HG02852 (cell line): ENCODE results near the gene MLNR.
A peak's percentile ranks its signal among the peaks of the same experiment; 100 is the strongest.

ENCODE experiments used
- ATAC-seq: cut with Tn5 transposase; IDR thresholded peaks from one replicate; pipeline ENCODE4 v1.9.1; 2021; ENCODE audit warnings: mild to moderate bottlenecking, moderate library complexity; ENCODE audit not compliant: unreplicated experiment

Gene MLNR, protein sequence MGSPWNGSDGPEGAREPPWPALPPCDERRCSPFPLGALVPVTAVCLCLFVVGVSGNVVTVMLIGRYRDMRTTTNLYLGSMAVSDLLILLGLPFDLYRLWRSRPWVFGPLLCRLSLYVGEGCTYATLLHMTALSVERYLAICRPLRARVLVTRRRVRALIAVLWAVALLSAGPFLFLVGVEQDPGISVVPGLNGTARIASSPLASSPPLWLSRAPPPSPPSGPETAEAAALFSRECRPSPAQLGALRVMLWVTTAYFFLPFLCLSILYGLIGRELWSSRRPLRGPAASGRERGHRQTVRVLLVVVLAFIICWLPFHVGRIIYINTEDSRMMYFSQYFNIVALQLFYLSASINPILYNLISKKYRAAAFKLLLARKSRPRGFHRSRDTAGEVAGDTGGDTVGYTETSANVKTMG

DNA sequence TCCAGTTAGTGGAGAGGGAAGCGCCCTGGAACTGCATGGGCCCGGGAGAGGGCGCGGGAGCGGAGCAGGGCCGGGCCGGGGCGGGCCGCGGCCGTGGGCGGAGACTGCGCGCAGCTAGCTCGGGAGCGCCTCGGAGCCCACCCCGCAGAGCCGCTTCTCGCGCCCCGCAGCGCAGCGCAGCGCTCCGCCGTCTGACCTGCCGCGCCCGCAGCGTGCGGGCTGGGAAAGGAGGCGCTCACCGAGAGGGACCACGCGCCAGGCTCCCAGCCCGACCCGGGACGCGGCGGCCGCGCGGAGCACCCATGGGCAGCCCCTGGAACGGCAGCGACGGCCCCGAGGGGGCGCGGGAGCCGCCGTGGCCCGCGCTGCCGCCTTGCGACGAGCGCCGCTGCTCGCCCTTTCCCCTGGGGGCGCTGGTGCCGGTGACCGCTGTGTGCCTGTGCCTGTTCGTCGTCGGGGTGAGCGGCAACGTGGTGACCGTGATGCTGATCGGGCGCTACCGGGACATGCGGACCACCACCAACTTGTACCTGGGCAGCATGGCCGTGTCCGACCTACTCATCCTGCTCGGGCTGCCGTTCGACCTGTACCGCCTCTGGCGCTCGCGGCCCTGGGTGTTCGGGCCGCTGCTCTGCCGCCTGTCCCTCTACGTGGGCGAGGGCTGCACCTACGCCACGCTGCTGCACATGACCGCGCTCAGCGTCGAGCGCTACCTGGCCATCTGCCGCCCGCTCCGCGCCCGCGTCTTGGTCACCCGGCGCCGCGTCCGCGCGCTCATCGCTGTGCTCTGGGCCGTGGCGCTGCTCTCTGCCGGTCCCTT, at the start of gene MLNR:
Gene MLNR, plus strand, starts transcription at position 303 of the 820 bp plus-strand sequence. Its CDS starts 0 bp downstream, at position 303.
- peak; percentile 57 for ATAC-seq

DNA sequence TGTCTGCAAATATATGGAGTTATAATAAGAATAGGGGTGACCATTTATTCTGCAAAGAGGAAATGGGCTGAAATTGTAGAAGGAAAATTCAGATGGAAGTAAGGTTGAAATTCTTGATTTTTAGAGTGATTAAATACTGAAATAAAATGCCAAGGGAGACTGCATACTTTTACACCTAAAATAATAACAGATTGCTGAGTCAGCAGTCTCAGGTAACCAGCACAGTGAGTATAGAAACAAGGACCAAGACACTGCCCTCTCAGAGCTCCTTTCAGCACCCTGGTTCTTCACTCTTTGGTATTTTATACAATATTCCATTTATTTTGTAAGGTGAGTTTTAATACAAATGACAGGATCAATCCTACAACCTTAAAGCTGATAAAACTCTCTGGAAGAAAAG, 48.8 kb upstream of the MLNR start:
- ATAC-seq: no peak

DNA sequence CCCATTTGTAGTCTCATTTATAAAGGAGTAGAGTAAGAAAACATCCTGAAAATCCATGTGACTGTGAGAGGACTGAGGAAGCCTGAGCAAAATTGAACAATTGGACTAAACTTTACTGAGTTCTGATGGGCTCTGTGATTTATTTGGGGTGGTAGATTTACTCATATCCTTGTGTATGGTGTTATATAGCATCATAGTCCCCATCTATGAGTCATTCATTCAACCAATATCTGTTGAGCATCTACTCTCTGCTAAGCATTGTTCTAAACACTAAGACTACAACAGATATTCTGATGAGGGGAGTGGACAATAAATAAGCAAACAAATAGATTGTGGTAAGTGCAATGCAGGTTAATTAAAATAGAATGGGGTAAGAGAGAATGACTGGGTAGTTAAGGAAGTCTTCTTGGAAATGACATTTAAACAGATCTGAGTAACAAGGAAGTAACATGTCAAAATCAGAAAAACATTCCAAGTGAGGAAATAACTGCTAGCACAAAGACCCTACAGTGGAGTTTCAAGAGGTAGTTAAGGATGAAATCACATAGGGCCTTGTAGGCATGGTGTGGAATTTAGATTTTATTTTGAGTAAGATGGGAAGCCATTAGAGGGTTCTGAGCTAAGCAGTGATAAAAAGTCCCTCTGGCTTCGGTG, 36.3 kb upstream of the MLNR start:
- no peak for ATAC-seq

DNA sequence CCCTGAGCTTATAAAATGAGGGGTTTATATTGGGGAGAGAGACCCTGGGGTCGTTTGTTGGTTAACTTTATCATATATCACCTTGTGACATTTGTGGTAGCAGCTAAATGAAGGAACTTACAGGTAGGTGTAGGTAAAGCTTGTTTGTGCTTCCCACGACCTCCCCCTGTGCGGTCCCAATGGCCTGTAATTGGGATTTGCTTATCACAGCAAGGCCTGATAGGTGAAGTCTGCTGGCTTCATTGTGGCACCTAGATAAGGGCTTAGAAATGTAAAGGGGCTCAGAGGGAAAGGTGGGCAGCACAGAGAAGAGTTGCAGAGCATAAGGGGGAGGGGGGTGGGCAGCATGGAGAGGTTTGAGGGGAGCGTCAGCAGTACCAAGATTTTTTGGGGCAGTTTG, 35.5 kb upstream of the MLNR start:
- ATAC-seq: no peak

DNA sequence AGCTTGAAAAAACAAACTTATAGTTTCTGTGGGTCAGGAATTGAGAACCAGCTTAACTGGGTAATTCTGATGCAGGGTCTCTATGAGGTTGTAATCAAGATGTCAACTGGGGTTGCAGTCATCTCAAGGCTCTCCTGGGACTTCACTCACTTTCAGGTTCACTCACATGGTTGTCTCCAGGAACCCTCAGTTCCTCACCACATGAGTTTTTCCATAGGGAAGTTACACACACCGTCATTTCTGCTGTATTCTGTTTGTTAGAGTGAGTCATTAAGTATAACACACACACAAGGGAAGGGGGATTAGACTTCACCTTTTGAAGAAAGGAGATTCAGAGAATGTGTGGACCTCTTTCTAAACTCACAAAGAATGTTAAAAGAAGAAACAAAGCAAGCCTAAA, 34.9 kb upstream of the MLNR start:
- peak; percentile 45 for ATAC-seq

DNA sequence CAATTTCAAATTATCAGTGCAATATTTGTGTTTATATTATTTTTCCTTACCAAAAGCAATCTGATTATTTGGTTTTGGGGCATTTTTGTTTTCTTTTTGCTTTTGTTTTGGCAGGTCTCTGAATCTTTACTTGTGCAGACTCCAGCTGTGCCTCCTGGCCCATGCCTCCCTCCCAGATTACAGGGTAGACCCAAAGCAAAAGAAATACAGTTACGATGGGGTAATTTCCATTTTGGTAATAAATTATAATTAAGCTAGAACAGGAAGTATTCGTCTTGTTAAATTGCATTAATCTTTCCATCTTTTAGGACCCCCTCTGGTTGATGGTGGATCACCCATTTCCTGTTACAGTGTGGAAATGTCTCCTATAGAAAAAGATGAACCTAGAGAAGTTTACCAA, 29.2 kb upstream of the MLNR start:
- no peak for ATAC-seq

DNA sequence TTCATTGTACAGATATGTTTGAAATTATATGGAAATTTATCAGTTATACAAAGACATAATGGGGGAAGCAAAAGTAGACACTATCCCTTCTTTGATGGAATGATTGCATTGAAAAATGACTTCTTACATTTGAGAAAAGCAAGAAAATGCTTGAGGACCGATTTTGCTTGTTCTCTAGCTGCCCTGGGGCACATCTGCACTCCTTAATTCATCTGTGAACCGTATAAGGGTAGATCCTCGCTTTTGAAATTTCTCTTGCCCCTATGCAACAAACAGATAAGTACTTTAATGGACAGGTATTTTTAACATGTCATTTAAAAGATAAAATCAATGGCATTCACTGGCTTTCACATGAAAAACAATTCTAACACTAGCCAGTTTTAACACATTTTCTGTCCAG, 13.5 kb upstream of the MLNR start:
- ATAC-seq: no peak

DNA sequence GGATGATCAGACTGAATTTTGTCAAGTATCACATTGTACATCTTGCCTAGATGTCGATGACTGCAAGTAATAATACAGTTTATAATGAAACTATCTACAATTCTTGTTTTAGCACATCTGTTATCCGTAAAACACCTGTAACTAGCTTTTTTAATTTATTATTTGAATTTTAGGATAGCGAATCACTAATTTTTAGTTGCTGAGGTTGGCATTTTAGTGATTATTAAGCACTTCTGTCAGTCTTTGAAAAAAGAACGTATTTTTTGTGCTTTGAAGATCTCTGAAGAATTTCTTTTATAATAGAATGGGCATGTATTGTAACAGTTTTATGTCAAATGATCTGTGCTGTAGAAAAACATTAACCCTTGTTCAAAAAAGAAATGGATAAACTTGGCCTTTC, 11.5 kb upstream of the MLNR start:
- no peak for ATAC-seq

DNA sequence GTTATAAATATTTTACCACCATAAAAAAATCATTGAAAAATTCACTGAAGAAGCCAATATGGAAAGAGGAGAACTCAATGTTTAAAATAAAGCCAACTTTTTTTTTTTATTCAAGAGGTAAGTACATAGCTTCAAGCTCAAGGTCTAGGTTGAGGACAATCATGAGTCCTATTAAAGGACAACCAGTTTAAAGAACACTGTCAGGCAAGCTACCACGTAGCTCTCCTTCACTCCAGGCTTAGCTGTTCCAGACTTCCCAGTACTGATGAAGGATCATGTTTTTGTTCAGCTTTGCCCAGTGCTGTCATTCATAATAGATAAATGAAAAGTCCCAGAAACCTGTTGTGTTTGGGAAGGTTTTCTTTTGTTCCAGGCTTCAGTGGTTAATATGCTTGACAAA, 10.0 kb upstream of the MLNR start:
- no peak for ATAC-seq

DNA sequence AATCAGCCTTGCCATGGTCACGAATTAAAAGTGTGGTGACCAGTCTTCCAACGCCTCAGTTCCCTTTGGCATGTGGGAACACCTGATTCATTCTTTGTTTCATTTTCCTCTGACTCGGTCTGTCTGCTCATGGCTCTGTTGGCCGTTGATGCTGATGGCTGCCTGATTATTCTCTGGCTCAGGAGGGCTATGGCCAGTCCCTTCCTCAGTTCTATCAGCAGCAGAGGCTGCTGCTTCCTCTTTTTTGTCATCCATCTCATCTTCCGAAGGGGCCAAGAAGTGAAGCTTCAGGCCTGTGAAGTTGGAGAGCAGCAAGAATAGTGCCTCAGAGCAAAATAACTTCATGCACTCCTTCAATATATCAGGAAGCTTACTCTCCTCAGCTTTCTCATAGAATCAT, 9.5 kb upstream of the MLNR start:
- ATAC-seq: no peak

DNA sequence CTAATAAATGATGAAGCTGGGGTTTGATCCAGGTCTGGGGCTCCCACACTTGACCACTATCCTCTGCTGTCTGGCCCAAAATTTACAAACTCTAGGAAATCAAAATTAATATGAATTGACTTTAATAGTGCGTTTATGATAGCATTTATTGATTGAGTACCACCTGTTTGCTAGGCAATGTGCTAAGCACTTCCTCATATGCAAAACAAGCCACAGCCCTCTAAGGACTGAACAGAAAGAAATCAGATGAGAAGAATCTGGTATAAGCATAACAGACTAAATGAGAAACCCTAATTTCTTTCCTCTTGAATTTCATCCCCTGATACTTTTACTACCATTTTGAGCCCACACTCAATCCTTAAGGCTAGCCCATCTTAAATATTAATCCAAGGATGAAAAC, 6.6 kb upstream of the MLNR start:
- no peak for ATAC-seq

DNA sequence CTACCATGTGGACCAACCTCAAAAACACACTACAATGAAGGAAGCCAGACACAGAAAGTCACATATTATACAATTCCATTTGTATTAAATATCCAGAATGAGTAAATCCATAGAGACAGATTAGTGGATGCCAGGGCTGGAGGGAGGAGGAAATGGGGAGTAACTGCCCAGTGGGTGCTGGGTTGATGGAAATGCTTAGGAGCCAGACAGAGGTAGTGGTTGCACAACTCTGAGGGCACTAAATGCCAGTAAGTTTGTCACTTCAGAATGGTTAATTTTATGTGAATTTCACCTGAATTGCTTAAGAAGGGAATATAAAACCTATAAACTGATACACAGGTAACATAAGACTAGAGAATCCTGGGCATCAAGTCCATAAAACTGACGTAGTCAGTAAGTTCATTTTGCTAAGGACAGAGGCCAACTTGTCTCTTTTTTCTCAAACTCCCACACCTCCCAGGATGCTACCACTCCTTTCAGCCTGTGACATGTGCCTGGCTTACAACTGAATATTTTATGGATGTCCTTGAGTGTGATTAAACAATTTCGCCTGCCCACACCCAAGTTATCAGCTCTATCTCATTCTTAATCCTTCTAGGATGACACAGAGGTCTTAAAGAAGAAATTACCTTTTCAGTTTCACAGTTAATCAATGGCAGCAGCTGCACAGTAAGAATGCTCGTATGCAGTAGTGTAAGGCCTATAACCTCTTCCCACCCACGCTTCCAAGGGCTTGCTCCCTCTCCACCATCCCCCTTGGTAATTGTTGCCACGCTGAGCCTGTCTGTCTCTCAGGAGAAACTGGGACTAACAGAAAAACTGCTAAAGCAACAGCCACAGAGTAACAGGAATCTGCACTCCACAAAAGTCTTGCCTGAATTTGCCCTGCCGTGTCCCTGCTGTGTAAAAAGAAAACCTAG, 5.9 kb upstream of the MLNR start:
- ATAC-seq: no peak

DNA sequence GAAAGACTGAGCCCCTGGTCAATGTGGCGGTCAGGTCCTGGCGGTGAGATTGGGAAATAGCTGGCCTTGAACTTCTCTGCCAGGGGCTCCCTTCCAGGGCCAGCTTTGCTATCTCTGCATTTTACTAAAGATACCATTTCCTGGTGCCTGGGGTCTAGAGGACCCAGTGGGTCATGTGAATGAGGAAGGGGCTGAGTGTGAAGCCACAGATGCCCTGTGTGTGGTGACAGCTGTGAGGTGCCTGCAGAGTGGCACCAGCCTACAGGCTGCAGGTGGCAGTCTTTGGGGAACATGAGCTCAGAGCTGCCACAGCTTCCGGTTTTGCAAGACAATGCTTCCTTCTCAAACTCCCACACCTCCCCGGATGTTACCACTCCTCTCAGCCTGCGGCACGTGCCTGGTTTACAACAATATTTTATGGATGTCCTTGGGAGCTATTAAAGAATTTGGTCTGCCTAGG, 5.2 kb upstream of the MLNR start:
- ATAC-seq: peak; percentile 53

DNA sequence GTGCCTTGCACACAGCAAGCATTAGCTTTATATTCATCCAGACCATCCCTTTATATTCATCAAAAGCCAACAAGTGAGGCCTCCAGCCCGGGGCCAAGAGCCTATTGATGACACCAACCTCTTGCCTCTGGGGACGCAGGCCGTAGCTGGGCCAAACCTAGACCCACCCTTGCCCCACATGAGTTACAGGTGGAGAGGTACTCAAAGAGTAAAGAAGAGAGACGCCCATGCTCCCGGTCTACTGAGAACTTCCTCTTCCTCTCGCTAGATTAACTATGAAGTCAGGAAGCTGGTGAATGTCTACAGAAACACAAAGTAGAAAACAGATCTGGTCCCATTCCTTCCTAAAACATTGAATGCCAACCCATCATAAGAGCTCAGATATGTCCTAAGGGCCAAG, 3.8 kb upstream of the MLNR start:
- no peak for ATAC-seq

DNA sequence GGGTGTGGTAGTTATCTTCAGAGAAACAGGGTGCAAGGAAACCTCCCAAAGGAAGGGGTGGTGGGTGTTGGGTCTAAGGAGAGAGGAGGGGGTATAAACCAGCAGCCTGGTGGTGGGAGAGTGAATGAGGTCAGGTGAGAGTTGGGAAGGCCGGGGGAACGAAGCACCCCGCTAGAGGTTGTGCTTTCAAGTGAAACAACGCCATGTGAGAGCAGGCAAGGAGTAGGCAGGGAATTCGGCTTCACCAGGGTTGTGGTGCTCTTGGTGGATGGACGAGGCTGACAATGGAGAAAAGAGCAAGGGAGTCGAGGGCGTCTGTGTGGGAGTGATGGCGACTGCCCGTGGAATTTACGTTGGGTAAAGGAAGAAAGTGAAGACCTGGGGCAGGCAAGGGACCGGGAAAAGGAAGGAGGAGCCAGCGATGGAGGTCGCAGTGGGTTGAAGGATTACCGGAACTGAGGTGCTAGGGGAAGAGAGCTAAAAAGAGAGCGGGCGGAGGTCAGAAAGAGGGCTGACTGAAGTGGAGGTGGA, 2.1 kb upstream of the MLNR start:
- no peak for ATAC-seq

DNA sequence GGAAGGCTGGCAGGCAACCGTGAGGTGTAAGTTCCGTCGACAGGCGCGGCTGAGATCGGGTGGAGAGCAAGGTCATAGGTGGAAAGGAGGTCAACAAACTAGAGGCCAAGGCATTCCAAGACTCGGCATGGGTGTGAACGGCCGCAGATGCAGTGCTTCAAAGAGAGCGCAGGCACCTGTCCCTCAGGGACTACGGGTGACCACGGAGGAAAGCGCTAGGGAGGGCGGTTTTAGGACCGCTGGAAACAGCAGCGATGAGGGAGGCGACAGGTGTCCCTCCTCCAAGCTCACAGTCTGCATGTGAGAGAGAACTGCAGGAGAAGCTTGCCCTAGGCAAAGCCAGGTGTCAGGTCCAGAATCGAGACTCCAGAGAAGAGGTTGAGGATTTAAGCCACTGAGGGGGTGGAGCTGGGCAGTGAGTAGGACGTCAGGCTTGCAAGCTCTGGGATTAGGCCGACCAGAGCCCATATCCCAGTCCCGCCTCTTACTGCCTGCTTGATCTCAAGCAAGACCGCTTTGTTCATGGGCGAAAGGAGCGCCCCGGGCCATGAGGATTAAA, 1.6 kb upstream of the MLNR start:
- ATAC-seq: no peak

DNA sequence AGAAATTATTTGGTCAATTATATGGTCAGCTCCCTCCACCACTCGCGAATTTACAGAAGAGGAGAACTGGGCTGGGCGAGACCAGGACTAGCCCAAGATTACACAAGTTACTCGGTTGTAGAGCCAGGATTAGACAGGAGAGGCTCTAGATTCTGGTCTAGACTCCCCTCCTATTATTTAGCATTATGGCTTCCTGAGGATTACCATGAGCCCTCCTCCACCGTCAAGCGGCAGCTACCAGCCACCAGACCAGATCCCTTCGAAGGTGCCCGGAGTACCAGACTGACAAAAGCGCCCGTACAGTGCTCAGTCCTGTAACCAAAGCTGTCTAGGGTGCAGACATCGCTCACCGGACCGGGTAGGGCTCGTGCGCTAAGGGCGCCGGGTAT, 497 bp upstream of the MLNR start:
- peak; percentile 16 for ATAC-seq

DNA sequence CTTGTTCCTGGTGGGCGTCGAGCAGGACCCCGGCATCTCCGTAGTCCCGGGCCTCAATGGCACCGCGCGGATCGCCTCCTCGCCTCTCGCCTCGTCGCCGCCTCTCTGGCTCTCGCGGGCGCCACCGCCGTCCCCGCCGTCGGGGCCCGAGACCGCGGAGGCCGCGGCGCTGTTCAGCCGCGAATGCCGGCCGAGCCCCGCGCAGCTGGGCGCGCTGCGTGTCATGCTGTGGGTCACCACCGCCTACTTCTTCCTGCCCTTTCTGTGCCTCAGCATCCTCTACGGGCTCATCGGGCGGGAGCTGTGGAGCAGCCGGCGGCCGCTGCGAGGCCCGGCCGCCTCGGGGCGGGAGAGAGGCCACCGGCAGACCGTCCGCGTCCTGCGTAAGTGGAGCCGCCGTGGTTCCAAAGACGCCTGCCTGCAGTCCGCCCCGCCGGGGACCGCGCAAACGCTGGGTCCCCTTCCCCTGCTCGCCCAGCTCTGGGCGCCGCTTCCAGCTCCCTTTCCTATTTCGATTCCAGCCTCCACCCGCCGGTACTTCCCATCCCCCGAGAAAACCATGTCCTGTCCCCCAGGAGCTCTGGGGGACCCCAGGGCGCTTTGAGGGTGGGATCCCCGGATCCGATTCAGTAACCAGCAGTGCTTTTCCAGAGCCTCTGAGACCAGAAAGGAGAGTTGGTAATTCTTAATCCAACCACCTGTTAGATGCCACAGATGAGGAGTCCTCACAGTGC, 885 bp downstream of the MLNR start:
- no peak for ATAC-seq

DNA sequence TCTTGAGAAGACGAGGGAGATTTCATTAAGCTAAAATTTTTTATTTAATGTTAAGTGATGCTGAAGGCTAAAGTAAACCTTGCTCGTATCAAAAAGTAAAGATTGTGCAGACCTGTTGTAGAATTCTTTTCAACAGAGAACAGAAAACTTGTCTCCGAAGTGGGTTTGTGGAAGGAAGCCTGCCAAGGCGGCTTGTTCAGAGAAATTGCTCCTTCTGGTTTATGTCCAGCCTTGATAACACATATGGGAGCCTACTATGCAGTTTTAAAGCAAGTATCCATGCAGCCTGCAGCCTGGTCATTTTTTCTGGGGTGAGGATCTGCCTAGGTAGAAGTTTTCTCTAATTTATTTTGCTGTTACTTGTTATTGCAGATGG, 1.4 kb downstream of the MLNR start:
- no peak for ATAC-seq
